NB4 (cell line): ENCODE results near the gene VPS8.
A peak's percentile ranks its signal among the peaks of the same experiment; 100 is the strongest.

Source experiments
- DNase-seq: peaks from one replicate; pipeline ENCODE4 v3.0.0; 2010; ENCODE audit warnings: low read depth
- H3K4me3 ChIP-seq: one replicate; pipeline ENCODE4 v1.5.1; 2011; ENCODE audit warnings: mild to moderate bottlenecking, low read depth, low read length, moderate library complexity
- MYC ChIP-seq: IDR thresholded peaks from 2 replicates; pipeline ENCODE4 v1.6.1; 2011; ENCODE audit warnings: low read depth, low read length
- POLR2A ChIP-seq: IDR thresholded peaks from 2 replicates; pipeline ENCODE4 v1.6.1; 2011; ENCODE audit warnings: mild to moderate bottlenecking; ENCODE audit not compliant: insufficient read length; ENCODE audit errors: extremely low read depth
- TF ChIP-seq, protein P1 (sequence below): IDR thresholded peaks from one replicate; pipeline ENCODE4 v1.5.1; 2012; ENCODE audit warnings: low read depth, low read length
- TF ChIP-seq, protein P2 (sequence below): IDR thresholded peaks from 2 replicates; pipeline ENCODE4 v1.6.1; 2011; ENCODE audit warnings: low read depth, low read length

VPS8 gene

GRCh38 chr3:184807549-184807948 lies 4.4 kb upstream of the VPS8 start:
- no peak for DNase-seq
- TF ChIP-seq, protein P1, sequence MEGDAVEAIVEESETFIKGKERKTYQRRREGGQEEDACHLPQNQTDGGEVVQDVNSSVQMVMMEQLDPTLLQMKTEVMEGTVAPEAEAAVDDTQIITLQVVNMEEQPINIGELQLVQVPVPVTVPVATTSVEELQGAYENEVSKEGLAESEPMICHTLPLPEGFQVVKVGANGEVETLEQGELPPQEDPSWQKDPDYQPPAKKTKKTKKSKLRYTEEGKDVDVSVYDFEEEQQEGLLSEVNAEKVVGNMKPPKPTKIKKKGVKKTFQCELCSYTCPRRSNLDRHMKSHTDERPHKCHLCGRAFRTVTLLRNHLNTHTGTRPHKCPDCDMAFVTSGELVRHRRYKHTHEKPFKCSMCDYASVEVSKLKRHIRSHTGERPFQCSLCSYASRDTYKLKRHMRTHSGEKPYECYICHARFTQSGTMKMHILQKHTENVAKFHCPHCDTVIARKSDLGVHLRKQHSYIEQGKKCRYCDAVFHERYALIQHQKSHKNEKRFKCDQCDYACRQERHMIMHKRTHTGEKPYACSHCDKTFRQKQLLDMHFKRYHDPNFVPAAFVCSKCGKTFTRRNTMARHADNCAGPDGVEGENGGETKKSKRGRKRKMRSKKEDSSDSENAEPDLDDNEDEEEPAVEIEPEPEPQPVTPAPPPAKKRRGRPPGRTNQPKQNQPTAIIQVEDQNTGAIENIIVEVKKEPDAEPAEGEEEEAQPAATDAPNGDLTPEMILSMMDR, result no peak
- H3K4me3 ChIP-seq, result no peak overlapping the region

- H3K4me3 ChIP-seq, result no peak overlapping the region
- peak; percentile 54 for DNase-seq
- TF ChIP-seq, protein P1, result peak; percentile 45
- no peak for TF ChIP-seq MYC
- TF ChIP-seq POLR2A, result no peak
- TF ChIP-seq, protein P2, sequence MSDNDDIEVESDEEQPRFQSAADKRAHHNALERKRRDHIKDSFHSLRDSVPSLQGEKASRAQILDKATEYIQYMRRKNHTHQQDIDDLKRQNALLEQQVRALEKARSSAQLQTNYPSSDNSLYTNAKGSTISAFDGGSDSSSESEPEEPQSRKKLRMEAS, result no peak
Observed at GRCh38 chr3:184808021-184808420, 3.9 kb upstream of the VPS8 start.

DNA sequence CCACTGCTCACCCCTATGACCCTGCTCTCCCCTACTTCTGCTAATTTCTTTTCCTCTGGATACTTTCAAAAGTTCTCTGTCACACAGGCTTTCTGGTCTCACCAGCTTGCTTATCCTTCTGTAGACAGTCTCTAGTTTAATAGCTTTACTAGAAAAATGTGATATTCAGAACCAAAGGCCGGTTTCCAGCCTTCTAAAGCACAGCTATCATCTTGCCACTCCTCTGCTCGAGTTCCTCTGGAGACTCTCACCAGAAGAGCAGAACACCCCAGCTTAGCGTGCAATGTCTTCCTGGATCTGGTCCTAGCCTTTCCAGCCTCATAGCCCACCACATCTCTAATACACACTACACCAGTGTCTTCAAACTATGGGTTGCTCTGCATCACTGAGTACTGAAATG lies 1.8 kb upstream of the VPS8 start:
- no peak for DNase-seq
- H3K4me3 ChIP-seq, result no peak overlapping the region
- TF ChIP-seq, protein P2, result no peak
- TF ChIP-seq POLR2A (no peak), MYC (no peak)
- TF ChIP-seq, protein P1, result no peak

GRCh38 chr3:184811034-184811433 lies 932 bp upstream of the VPS8 start:
- no peak for DNase-seq
- TF ChIP-seq, protein P2, result no peak
- TF ChIP-seq, protein P1, result no peak
- no peak for TF ChIP-seq MYC
- no peak for TF ChIP-seq POLR2A
- H3K4me3 ChIP-seq, result no peak overlapping the region

- peak overlapping the region; percentile 21 for H3K4me3 ChIP-seq
- TF ChIP-seq, protein P2, result no peak
- TF ChIP-seq, protein P1, result no peak
- TF ChIP-seq MYC (no peak), POLR2A (no peak)
- DNase-seq, result no peak
Observed at GRCh38 chr3:184811663-184811998, 335 bp upstream of the VPS8 start.

DNA sequence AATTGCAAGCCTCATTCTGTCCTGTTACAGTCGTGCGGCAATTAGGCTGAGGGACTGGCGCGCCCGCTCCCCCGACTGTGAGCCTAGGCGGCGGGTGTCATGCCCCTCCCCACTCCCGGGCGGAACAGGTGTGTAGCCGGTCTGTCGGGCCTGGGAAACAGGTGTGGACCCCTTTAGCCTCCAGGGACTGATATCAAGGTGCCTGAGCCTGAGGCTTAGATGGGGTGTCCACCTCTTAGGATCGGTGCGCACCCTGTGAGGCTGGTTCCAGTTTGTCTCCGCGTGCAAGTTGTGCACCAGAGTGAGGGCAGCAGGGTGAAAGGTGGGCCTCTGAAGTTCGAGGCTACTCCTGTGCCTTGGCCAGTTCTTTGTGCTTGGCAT lies 686 bp downstream of the VPS8 start:
- TF ChIP-seq MYC (no peak), POLR2A (no peak)
- TF ChIP-seq, protein P2, result no peak
- TF ChIP-seq, protein P1, result no peak
- no peak for DNase-seq
- peak overlapping the region; percentile 92 for H3K4me3 ChIP-seq
